H1 (cell line): ENCODE results near the gene ARHGAP42.

ENCODE experiments used
- BRCA1 ChIP-seq: IDR thresholded peaks from 2 replicates; pipeline ENCODE4 v1.6.1; 2012; ENCODE audit warnings: low read depth, low read length, improper control_type of control experiment
- CREB1 ChIP-seq: IDR thresholded peaks from 2 replicates; pipeline ENCODE4 v1.6.1; 2012; ENCODE audit warnings: inconsistent platforms
- CTCF ChIP-seq, 3 experiments: IDR thresholded peaks; 1 replicate in 2 of 3; 2 replicates in 1 of 3; pipeline versions ENCODE4 v1.5.1 to v1.6.1; 2011; ENCODE audit warnings: low read length in 3 of 3, mild to moderate bottlenecking in 3 of 3, inconsistent platforms in 2 of 3, low read depth in 1 of 3, moderate library complexity in 1 of 3; ENCODE audit not compliant: insufficient read depth in 1 of 3; ENCODE audit errors: control extremely low read depth in 1 of 3
- GABPA ChIP-seq: IDR thresholded peaks from 2 replicates; pipeline ENCODE4 v1.6.1; 2011; ENCODE audit warnings: mild to moderate bottlenecking, low read length, moderate library complexity, borderline replicate concordance; ENCODE audit not compliant: insufficient read depth
- KDM4A ChIP-seq: IDR thresholded peaks from one replicate; pipeline ENCODE4 v1.7.1; 2012; ENCODE audit warnings: low read depth, mild to moderate bottlenecking, moderate library complexity, low read length, inconsistent platforms; ENCODE audit not compliant: severe bottlenecking
- MAFK ChIP-seq: IDR thresholded peaks from 2 replicates; pipeline ENCODE4 v1.6.1; 2012; ENCODE audit warnings: low read depth, mild to moderate bottlenecking, improper control_type of control experiment, low read length
- POLR2A ChIP-seq, 2 experiments: IDR thresholded peaks; 1 replicate in 1 of 2; 2 replicates in 1 of 2; pipeline ENCODE4 v1.6.1; 2011; ENCODE audit warnings: low read depth in 2 of 2, low read length in 2 of 2, mild to moderate bottlenecking in 2 of 2; ENCODE audit errors: control extremely low read depth in 1 of 2
- POLR2AphosphoS5 ChIP-seq: IDR thresholded peaks from 2 replicates; pipeline ENCODE4 v1.6.1; 2011; ENCODE audit warnings: low read depth, low read length
- RNF2 ChIP-seq: fragments of 200-900, 300-1000 bp; sonication (generic); IDR thresholded peaks from 2 replicates; pipeline ENCODE4 v1.7.1; 2016; ENCODE audit warnings: borderline replicate concordance, low read depth, mild to moderate bottlenecking, antibody characterized with exemption, low read length; ENCODE audit not compliant: poor library complexity, severe bottlenecking; ENCODE audit errors: missing control alignments
- SP1 ChIP-seq: IDR thresholded peaks from 2 replicates; pipeline ENCODE4 v1.6.1; 2011; ENCODE audit warnings: low read depth, low read length
- TAF1 ChIP-seq: IDR thresholded peaks from 2 replicates; pipeline ENCODE4 v1.6.1; 2011; ENCODE audit warnings: mild to moderate bottlenecking, low read depth, low read length
- YY1 ChIP-seq: IDR thresholded peaks from 2 replicates; pipeline ENCODE4 v1.6.1; 2011; ENCODE audit warnings: low read depth, mild to moderate bottlenecking, low read length
- TF ChIP-seq, protein P1 (sequence below): IDR thresholded peaks from 2 replicates; pipeline ENCODE4 v1.6.1; 2011; ENCODE audit warnings: low read length, improper control_type of control experiment
- TF ChIP-seq, protein P2 (sequence below): fragments of 300-600 bp; sonication (generic); IDR thresholded peaks from 2 replicates; pipeline ENCODE4 v1.7.1; 2012; ENCODE audit warnings: low read length, moderate library complexity, mild to moderate bottlenecking, inconsistent platforms; ENCODE audit not compliant: insufficient replicate concordance

GRCh38 chr11:100902454-100903141, 215.5 kb downstream of the ARHGAP42 start:
- TF ChIP-seq CTCF (IDR thresholded peaks at IDR 0.05; ENCODE audit: control extremely low read depth in 1 of 3, insufficient read depth in 1 of 3, low read depth in 1 of 3, low read length in 3 of 3) (no peak), POLR2AphosphoS5 (no peak), POLR2A (IDR thresholded peaks at IDR 0.05; ENCODE audit: control extremely low read depth in 1 of 2, low read depth in 2 of 2, low read length in 2 of 2) (no peak), BRCA1 (no peak), SP1 (no peak), TAF1 (no peak), RNF2 (no peak), GABPA (no peak), MAFK (no peak), YY1 (no peak), CREB1 (no peak), KDM4A (no peak)
- TF ChIP-seq, protein P1, sequence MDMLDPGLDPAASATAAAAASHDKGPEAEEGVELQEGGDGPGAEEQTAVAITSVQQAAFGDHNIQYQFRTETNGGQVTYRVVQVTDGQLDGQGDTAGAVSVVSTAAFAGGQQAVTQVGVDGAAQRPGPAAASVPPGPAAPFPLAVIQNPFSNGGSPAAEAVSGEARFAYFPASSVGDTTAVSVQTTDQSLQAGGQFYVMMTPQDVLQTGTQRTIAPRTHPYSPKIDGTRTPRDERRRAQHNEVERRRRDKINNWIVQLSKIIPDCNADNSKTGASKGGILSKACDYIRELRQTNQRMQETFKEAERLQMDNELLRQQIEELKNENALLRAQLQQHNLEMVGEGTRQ: no peak
- TF ChIP-seq, protein P2, sequence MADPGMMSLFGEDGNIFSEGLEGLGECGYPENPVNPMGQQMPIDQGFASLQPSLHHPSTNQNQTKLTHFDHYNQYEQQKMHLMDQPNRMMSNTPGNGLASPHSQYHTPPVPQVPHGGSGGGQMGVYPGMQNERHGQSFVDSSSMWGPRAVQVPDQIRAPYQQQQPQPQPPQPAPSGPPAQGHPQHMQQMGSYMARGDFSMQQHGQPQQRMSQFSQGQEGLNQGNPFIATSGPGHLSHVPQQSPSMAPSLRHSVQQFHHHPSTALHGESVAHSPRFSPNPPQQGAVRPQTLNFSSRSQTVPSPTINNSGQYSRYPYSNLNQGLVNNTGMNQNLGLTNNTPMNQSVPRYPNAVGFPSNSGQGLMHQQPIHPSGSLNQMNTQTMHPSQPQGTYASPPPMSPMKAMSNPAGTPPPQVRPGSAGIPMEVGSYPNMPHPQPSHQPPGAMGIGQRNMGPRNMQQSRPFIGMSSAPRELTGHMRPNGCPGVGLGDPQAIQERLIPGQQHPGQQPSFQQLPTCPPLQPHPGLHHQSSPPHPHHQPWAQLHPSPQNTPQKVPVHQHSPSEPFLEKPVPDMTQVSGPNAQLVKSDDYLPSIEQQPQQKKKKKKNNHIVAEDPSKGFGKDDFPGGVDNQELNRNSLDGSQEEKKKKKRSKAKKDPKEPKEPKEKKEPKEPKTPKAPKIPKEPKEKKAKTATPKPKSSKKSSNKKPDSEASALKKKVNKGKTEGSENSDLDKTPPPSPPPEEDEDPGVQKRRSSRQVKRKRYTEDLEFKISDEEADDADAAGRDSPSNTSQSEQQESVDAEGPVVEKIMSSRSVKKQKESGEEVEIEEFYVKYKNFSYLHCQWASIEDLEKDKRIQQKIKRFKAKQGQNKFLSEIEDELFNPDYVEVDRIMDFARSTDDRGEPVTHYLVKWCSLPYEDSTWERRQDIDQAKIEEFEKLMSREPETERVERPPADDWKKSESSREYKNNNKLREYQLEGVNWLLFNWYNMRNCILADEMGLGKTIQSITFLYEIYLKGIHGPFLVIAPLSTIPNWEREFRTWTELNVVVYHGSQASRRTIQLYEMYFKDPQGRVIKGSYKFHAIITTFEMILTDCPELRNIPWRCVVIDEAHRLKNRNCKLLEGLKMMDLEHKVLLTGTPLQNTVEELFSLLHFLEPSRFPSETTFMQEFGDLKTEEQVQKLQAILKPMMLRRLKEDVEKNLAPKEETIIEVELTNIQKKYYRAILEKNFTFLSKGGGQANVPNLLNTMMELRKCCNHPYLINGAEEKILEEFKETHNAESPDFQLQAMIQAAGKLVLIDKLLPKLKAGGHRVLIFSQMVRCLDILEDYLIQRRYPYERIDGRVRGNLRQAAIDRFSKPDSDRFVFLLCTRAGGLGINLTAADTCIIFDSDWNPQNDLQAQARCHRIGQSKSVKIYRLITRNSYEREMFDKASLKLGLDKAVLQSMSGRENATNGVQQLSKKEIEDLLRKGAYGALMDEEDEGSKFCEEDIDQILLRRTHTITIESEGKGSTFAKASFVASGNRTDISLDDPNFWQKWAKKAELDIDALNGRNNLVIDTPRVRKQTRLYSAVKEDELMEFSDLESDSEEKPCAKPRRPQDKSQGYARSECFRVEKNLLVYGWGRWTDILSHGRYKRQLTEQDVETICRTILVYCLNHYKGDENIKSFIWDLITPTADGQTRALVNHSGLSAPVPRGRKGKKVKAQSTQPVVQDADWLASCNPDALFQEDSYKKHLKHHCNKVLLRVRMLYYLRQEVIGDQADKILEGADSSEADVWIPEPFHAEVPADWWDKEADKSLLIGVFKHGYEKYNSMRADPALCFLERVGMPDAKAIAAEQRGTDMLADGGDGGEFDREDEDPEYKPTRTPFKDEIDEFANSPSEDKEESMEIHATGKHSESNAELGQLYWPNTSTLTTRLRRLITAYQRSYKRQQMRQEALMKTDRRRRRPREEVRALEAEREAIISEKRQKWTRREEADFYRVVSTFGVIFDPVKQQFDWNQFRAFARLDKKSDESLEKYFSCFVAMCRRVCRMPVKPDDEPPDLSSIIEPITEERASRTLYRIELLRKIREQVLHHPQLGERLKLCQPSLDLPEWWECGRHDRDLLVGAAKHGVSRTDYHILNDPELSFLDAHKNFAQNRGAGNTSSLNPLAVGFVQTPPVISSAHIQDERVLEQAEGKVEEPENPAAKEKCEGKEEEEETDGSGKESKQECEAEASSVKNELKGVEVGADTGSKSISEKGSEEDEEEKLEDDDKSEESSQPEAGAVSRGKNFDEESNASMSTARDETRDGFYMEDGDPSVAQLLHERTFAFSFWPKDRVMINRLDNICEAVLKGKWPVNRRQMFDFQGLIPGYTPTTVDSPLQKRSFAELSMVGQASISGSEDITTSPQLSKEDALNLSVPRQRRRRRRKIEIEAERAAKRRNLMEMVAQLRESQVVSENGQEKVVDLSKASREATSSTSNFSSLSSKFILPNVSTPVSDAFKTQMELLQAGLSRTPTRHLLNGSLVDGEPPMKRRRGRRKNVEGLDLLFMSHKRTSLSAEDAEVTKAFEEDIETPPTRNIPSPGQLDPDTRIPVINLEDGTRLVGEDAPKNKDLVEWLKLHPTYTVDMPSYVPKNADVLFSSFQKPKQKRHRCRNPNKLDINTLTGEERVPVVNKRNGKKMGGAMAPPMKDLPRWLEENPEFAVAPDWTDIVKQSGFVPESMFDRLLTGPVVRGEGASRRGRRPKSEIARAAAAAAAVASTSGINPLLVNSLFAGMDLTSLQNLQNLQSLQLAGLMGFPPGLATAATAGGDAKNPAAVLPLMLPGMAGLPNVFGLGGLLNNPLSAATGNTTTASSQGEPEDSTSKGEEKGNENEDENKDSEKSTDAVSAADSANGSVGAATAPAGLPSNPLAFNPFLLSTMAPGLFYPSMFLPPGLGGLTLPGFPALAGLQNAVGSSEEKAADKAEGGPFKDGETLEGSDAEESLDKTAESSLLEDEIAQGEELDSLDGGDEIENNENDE: no peak
